Measurements from ENCODE around the gene RASGRP4.

The RASGRP4 gene

GRCh38 chr19:38402623-38402966 is 23.4 kb downstream of the RASGRP4 start (continued):
- TF ChIP-seq ZNF274 (IDR thresholded peaks at IDR 0.05; ENCODE audit: low read length) (no peak), ZNF274 (tag by site-specific recombination; IDR thresholded peaks at IDR 0.05; ENCODE audit: borderline replicate concordance) (no peak), SCRT2 (tag by site-specific recombination; IDR thresholded peaks at IDR 0.05) (no peak)

GRCh38 chr19:38401148-38401547 is 24.9 kb downstream of the RASGRP4 start:
- Histone ChIP-seq H3K4me1 (ENCODE audit: control insufficient read depth, insufficient read depth, low read length) (peaks cover 10% of the 10 kb centered on the region), H3K27ac (ENCODE audit: extremely low read depth, low read depth, low read length) (no peak overlapping the region), H3K36me3 (ENCODE audit: control insufficient read depth in 2 of 2, insufficient read depth in 1 of 2, low read length in 2 of 2) (peaks cover 7 to 8% of the 10 kb centered on the region in 2 experiments; a peak in 2 of 3 replicates), H3K4me3 (ENCODE audit: low read depth, low read length) (no peak overlapping the region), H3K9me3 (ENCODE audit: control insufficient read depth, insufficient read depth, low read depth, low read length) (no peaks in the 10 kb centered on the region)
- no peak for TF ChIP-seq CTCF (tag by site-specific recombination; IDR thresholded peaks at IDR 0.05)
- no peak for TF ChIP-seq ZNF266 (tag by site-specific recombination; IDR thresholded peaks at IDR 0.05; ENCODE audit: low read depth)
- no peak for TF ChIP-seq YY1 (tag by site-specific recombination; IDR thresholded peaks at IDR 0.05)
- TF ChIP-seq ZNF114 (tag by site-specific recombination; IDR thresholded peaks at IDR 0.05), result no peak
- no peak for TF ChIP-seq ZNF366 (tag by site-specific recombination; conservative IDR thresholded peaks at IDR 0.05)
- TF ChIP-seq ZNF426 (tag by site-specific recombination; IDR thresholded peaks at IDR 0.05), result no peak
- TF ChIP-seq ZNF677 (tag by site-specific recombination; IDR thresholded peaks at IDR 0.05), result no peak
- TF ChIP-seq BCL11B (tag by site-specific recombination; IDR thresholded peaks at IDR 0.05; ENCODE audit: low read depth), result no peak
- no peak for TF ChIP-seq SP7 (tag by site-specific recombination; IDR thresholded peaks at IDR 0.05)
- POLR2A ChIA-PET, result interaction anchor here (1.0 kb wide), 1 partner anchor 14 kb away, joined by 3 read pairs; the partner anchor contains the start of gene GGN
- CTCF ChIA-PET, result interaction anchor here (0.6 to 4.5 kb wide), 5 partner anchors 234 to 503 kb away, joined by 3 to 77 read pairs (median 6); no protein-coding TSS in a partner anchor

GRCh38 chr19:38400361-38400760 is 25.7 kb downstream of the RASGRP4 start:
- ChIA-PET CTCF (interaction anchor here (0.6 to 1.2 kb wide), 5 partner anchors 8 to 680 kb away, joined by 3 to 7 read pairs (median 3); partner anchors contain the start of gene CATSPERG), POLR2A (interaction anchor here (1.0 to 1.1 kb wide), 2 partner anchors 9 to 13 kb away, joined by 3 to 4 read pairs; partner anchors contain the start of gene GGN)
- H3K4me1 ChIP-seq (ENCODE audit: control insufficient read depth, insufficient read depth, low read length), result peaks cover 10% of the 10 kb centered on the region
- H3K9me3 ChIP-seq (ENCODE audit: control insufficient read depth, insufficient read depth, low read depth, low read length), result no peaks in the 10 kb centered on the region
- H3K36me3 ChIP-seq (ENCODE audit: control insufficient read depth in 2 of 2, insufficient read depth in 1 of 2, low read length in 2 of 2), result peaks cover 4 to 5% of the 10 kb centered on the region in 2 experiments; a peak in 2 of 3 replicates
- no peak overlapping the region for H3K27ac ChIP-seq (ENCODE audit: extremely low read depth, low read depth, low read length)
- TF ChIP-seq ZBTB20 (tag by site-specific recombination; IDR thresholded peaks at IDR 0.05), result no peak
- no peak for TF ChIP-seq ZNF335 (tag by site-specific recombination; conservative IDR thresholded peaks at IDR 0.05)
- TF ChIP-seq ZNF843 (tag by site-specific recombination; IDR thresholded peaks at IDR 0.05), result no peak
- no peak for TF ChIP-seq ZSCAN5A (tag by site-specific recombination; IDR thresholded peaks at IDR 0.05)
- no peak for TF ChIP-seq ZSCAN18 (tag by site-specific recombination; IDR thresholded peaks at IDR 0.05)
- TF ChIP-seq ZNF580 (tag by site-specific recombination; IDR thresholded peaks at IDR 0.05), result no peak
- no peak overlapping the region for H3K4me3 ChIP-seq (ENCODE audit: low read depth, low read length)
